Vagina (tissue), 2 donors: ENCODE data around the gene ZNF831.

Experiments used
- CTCF ChIP-seq, 3 experiments: fragments of 450-650 bp in 2 of 3; fragments of 200-600 bp in 1 of 3; sonication (generic) in 1 of 3; IDR thresholded peaks; one replicate each; pipeline ENCODE4 v1.5.1; 2017 to 2019; ENCODE audit warnings: antibody characterized with exemption in 3 of 3, mild to moderate bottlenecking in 2 of 3, moderate library complexity in 2 of 3
- POLR2AphosphoS5 ChIP-seq, 2 donors: sonication (generic); formaldehyde crosslinking; IDR thresholded peaks; one replicate each; pipeline ENCODE4 v1.9.0; 2017; ENCODE audit warnings: antibody characterized with exemption in 2 of 2, mild to moderate bottlenecking in 2 of 2, low read depth in 1 of 2; ENCODE audit not compliant: insufficient read depth in 1 of 2

GRCh38 chr20:59242714-59243626 lies 79.3 kb downstream of the ZNF831 start:
- TF ChIP-seq CTCF (IDR thresholded peaks at IDR 0.05) (no peak), POLR2AphosphoS5 (IDR thresholded peaks at IDR 0.05; ENCODE audit: insufficient read depth in 1 of 2, low read depth in 1 of 2) (no peak)
